NT2/D1 (cell line): ENCODE data around the gene SEMA4B.

Experiments
- YY1 ChIP-seq: IDR thresholded peaks from 2 replicates; pipeline ENCODE4 v1.6.1; 2011; ENCODE audit not compliant: insufficient read length, insufficient read depth
- ZNF274 ChIP-seq: IDR thresholded peaks from 2 replicates; pipeline ENCODE4 v1.6.1; 2011; ENCODE audit warnings: mild to moderate bottlenecking, low read depth, low read length

DNA sequence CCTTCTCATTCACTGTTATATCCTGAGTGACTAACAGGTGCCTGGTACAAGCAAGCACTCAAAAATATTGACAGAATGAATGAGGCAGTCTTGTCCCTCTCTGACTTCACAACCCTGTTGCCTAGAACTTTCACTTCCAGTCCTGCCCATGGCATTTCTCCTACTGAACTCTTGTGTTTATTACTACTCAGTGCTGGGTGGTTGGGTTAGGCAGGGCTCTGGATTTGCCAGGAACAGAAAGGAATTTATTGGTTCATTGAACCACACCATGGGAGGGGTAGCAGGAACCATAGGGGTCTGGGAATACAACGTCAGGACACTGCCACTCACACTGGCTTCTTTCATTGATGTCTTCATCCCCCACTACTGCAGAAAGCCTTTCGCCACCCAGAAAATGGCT lies 41.9 kb upstream of the SEMA4B start:
- TF ChIP-seq YY1 (no peak), ZNF274 (no peak)
